ENCODE measurements around the gene GLI3.

GLI3 gene

DNA sequence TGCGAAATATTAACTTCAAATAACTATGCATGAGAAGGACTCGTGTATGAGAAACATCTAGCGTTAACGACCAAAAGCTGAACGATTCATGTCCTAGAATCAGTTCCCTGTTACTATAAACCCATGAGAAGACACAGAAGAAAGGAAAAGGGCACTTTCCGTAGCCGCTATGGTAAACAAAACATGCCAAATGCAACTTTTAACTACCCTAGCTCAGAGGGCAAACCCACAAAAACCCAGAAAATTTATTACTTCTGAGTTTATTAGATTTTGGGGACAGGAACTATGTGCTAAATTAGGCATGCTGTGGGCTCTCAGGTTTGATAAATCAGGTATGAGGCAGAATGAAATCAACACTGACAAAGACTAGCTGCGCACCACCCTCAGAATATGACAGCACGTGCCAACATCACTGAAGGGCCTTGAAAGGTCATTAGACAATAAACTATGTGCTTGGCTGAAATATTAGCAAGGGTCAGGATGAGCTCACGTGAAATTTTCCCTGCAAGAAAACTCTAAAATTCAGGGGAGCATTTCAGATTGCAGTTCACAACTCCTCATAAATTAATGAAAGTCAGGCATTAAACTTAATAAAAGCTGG is 102.6 kb downstream of the GLI3 start:
- Histone ChIP-seq H3K9me3 (replicated peaks; ENCODE audit: insufficient read depth, low read length) (no peaks in the 10 kb centered on the region), H2AFZ (ENCODE audit: low read length) (no peak overlapping the region), H4K20me1 (ENCODE audit: insufficient read depth, low read length) (no peaks in the 10 kb centered on the region), H3K9ac (ENCODE audit: low read length) (no peak overlapping the region), H3K27me3 (replicated peaks; ENCODE audit: insufficient read depth, low read length) (no peaks in the 10 kb centered on the region), H3K9me2 (replicated peaks; ENCODE audit: insufficient read depth, low read length) (no peaks in the 10 kb centered on the region), H3F3A (ENCODE audit: insufficient read depth, low read length) (no peaks in the 10 kb centered on the region), H3K4me1 (ENCODE audit: low read length) (no peaks in the 10 kb centered on the region), H3K4me3 (ENCODE audit: low read length) (no peak overlapping the region), H3K36me3 (replicated peaks; ENCODE audit: insufficient read depth, low read length) (no peaks in the 10 kb centered on the region), H3K79me2 (ENCODE audit: low read length) (no peaks in the 10 kb centered on the region), H3K27ac (ENCODE audit: low read length) (no peak overlapping the region), H3K4me2 (ENCODE audit: low read depth, low read length) (no peak overlapping the region)
- DNase-seq: no peak
- TF ChIP-seq EZH2 (optimal IDR thresholded peaks at IDR 0.05; ENCODE audit: low read depth, low read length): no peak
- TF ChIP-seq, protein P1, sequence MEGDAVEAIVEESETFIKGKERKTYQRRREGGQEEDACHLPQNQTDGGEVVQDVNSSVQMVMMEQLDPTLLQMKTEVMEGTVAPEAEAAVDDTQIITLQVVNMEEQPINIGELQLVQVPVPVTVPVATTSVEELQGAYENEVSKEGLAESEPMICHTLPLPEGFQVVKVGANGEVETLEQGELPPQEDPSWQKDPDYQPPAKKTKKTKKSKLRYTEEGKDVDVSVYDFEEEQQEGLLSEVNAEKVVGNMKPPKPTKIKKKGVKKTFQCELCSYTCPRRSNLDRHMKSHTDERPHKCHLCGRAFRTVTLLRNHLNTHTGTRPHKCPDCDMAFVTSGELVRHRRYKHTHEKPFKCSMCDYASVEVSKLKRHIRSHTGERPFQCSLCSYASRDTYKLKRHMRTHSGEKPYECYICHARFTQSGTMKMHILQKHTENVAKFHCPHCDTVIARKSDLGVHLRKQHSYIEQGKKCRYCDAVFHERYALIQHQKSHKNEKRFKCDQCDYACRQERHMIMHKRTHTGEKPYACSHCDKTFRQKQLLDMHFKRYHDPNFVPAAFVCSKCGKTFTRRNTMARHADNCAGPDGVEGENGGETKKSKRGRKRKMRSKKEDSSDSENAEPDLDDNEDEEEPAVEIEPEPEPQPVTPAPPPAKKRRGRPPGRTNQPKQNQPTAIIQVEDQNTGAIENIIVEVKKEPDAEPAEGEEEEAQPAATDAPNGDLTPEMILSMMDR (IDR thresholded peaks at IDR 0.05; ENCODE audit: low read length): no peak
- no peak for TF ChIP-seq EZH2phosphoT487 (IDR thresholded peaks at IDR 0.05; ENCODE audit: low read length)

DNA sequence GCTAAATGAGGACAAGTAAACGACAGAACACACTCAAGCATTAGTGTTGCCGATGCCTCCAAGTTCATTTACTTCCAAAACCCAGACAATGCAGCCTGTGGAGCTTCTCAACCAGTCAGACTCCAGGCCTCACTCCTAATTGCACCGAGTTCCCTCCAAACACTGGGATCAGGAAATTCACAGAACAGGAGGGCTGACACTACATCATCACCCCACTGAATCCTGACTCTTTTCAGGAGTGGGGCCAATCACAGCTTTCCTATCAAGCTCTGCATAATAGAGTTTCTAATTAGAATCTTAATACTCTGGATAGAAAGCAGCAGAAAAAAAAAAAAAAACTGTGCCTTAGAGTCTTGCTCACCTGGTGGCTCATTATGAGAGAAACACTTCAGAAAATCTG is 103.7 kb downstream of the GLI3 start:
- no peaks in the 10 kb centered on the region for H3K27me3 ChIP-seq (replicated peaks; ENCODE audit: insufficient read depth, low read length)
- no peaks in the 10 kb centered on the region for H4K20me1 ChIP-seq (ENCODE audit: insufficient read depth, low read length)
- no peaks in the 10 kb centered on the region for H3K4me1 ChIP-seq (ENCODE audit: low read length)
- TF ChIP-seq EZH2 (optimal IDR thresholded peaks at IDR 0.05; ENCODE audit: low read depth, low read length): no peak
- TF ChIP-seq, protein P1 (IDR thresholded peaks at IDR 0.05; ENCODE audit: low read length): no peak
- no peak for TF ChIP-seq EZH2phosphoT487 (IDR thresholded peaks at IDR 0.05; ENCODE audit: low read length)
- H3K9me3 ChIP-seq (replicated peaks; ENCODE audit: insufficient read depth, low read length): no peaks in the 10 kb centered on the region
- H3K9ac ChIP-seq (ENCODE audit: low read length): no peak overlapping the region
- H3K79me2 ChIP-seq (ENCODE audit: low read length): no peaks in the 10 kb centered on the region
- no peaks in the 10 kb centered on the region for H3F3A ChIP-seq (ENCODE audit: insufficient read depth, low read length)
- no peaks in the 10 kb centered on the region for H3K9me2 ChIP-seq (replicated peaks; ENCODE audit: insufficient read depth, low read length)
- no peak for DNase-seq
- no peak overlapping the region for H3K27ac ChIP-seq (ENCODE audit: low read length)
- no peak overlapping the region for H2AFZ ChIP-seq (ENCODE audit: low read length)
- H3K4me2 ChIP-seq (ENCODE audit: low read depth, low read length): no peak overlapping the region
- no peaks in the 10 kb centered on the region for H3K36me3 ChIP-seq (replicated peaks; ENCODE audit: insufficient read depth, low read length)
- H3K4me3 ChIP-seq (ENCODE audit: low read length): no peak overlapping the region

DNA sequence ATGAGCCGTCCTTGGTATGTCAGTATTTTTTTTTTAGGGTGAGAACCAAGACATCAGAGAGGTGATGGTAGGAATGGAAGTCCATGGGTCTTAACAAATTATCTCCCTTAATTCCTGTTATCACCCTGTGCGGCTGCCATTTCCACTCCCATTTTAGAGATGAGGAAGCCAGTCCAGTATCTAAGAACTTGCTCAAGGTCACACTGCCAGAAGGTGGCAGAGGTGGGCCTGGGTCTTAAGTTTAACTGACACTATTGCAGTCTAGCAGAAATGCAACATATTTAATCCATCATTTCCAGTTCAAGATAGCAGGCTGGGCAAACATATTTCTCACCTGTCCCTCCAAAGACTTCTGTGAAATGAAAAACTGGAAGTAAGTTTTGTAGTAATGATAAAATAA is 108.3 kb downstream of the GLI3 start:
- Histone ChIP-seq H3K4me1 (ENCODE audit: low read length) (no peaks in the 10 kb centered on the region), H3K4me2 (ENCODE audit: low read depth, low read length) (no peak overlapping the region), H3K4me3 (ENCODE audit: low read length) (no peak overlapping the region), H2AFZ (ENCODE audit: low read length) (no peak overlapping the region), H3K79me2 (ENCODE audit: low read length) (no peaks in the 10 kb centered on the region), H3K36me3 (replicated peaks; ENCODE audit: insufficient read depth, low read length) (no peaks in the 10 kb centered on the region), H3F3A (ENCODE audit: insufficient read depth, low read length) (no peaks in the 10 kb centered on the region), H3K27ac (ENCODE audit: low read length) (no peak overlapping the region), H3K9me3 (replicated peaks; ENCODE audit: insufficient read depth, low read length) (no peaks in the 10 kb centered on the region), H3K9me2 (replicated peaks; ENCODE audit: insufficient read depth, low read length) (no peaks in the 10 kb centered on the region), H3K27me3 (replicated peaks; ENCODE audit: insufficient read depth, low read length) (no peaks in the 10 kb centered on the region), H3K9ac (ENCODE audit: low read length) (no peak overlapping the region), H4K20me1 (ENCODE audit: insufficient read depth, low read length) (no peaks in the 10 kb centered on the region)
- no peak for DNase-seq
- TF ChIP-seq EZH2phosphoT487 (IDR thresholded peaks at IDR 0.05; ENCODE audit: low read length): no peak
- TF ChIP-seq, protein P1 (IDR thresholded peaks at IDR 0.05; ENCODE audit: low read length): peak; percentile 32
